ENCODE measurements around the gene PTBP1. TPM values are rescaled to one million over a fixed set of nuclear protein-coding genes. Genes with fewer than 3 reads are reported as not detected.
A peak's percentile ranks its signal among the peaks of the same experiment; 100 is the strongest.

PTBP1 gene
- total and polyA plus RNA-seq, 2 of the 13 experiments (the other 11 are each of a cell fraction or from before 2014, with no cell fraction given) = 195 to 288 TPM

DNA sequence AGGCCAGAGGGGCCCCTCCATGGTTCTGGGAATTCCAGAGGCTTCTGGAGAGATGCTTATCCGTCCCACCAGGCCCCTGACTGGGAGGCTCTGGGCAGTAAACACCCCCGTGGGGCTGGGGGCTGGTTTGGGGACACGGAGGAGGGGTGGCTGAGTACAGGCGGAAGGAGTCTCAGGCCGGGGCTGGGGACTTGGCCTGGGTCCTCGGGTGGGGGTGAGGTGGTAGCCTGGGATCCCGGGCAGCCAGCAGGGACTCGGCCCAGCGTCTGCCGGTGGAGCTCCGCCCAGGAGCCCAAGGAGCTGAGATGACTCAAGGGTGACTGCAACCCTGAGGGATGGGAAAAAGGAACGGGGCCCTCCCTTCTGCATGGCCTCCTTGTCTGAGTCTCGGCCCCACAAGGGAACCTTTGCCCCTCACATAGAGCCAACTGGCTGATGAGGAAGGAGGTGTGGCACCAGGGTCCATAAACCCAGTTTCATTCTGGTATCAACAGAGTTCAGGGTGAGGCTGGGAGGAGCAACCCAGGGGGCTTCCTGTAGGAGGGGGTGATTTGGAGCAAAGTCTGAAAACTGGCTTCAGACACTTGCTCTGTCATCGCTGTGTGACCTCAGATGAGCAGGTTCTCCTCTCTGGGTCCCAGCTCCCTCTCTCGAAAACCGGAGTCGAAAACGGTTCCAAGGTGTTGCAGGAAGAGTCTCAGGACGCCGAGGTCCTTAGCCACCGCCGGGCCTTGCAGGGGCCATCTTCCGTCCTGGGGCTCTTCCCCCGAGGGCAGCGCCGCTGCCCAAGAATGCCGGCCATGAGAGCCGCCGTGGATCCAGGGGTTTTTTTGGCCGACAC is 45.5 kb upstream of the PTBP1 start (continued):
- TF ChIP-seq ZNF138 (CRISPR knock-in tag; IDR thresholded peaks at IDR 0.05; ENCODE audit: low read depth) (no peak), HNF4A (CRISPR knock-in tag; IDR thresholded peaks at IDR 0.05) (0 out of 2 replicates have a peak, but pooled peaks have one; percentile 48), ZMYM3 (CRISPR knock-in tag; IDR thresholded peaks at IDR 0.05) (peak; percentile 93), GLMP (CRISPR knock-in tag; IDR thresholded peaks at IDR 0.05; ENCODE audit: borderline replicate concordance) (no peak), ZNF282 (IDR thresholded peaks at IDR 0.05; ENCODE audit: partially characterized antibody) (no peak), BHLHE40 (IDR thresholded peaks at IDR 0.05; ENCODE audit: low read length) (no peak), ZNF10 (CRISPR knock-in tag; IDR thresholded peaks at IDR 0.05; ENCODE audit: borderline replicate concordance, low read depth) (no peak), CHD2 (IDR thresholded peaks at IDR 0.05; ENCODE audit: low read depth, low read length) (no peak), ZBTB49 (CRISPR knock-in tag; IDR thresholded peaks at IDR 0.05; ENCODE audit: borderline replicate concordance) (no peak), ZBTB10 (CRISPR knock-in tag; IDR thresholded peaks at IDR 0.05; ENCODE audit: borderline replicate concordance) (no peak), ZNF350 (CRISPR knock-in tag; IDR thresholded peaks at IDR 0.05; ENCODE audit: borderline replicate concordance, low read depth) (no peak), SIN3A (IDR thresholded peaks at IDR 0.05; ENCODE audit: borderline replicate concordance, low read depth, low read length) (no peak), HMGXB4 (CRISPR knock-in tag; IDR thresholded peaks at IDR 0.05; ENCODE audit: borderline replicate concordance in 1 of 2, low read depth in 1 of 2) (no peak), ZBTB25 (CRISPR knock-in tag; IDR thresholded peaks at IDR 0.05) (no peak), ZNF230 (CRISPR knock-in tag; IDR thresholded peaks at IDR 0.05) (no peak), HIVEP1 (CRISPR knock-in tag; IDR thresholded peaks at IDR 0.05) (0 out of 2 replicates have a peak, but pooled peaks have one; percentile 56)
- TF ChIP-seq, protein P1, sequence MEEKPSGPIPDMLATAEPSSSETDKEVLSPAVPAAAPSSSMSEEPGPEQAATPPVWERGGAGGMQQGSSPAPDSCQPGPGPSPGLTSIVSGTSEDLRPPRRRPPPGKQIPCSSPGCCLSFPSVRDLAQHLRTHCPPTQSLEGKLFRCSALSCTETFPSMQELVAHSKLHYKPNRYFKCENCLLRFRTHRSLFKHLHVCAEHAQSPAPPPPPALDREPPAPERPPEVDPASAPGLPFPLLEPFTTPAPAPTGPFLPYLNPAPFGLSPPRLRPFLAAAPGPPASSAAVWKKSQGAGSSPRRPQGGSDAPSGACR (CRISPR knock-in tag; IDR thresholded peaks at IDR 0.05) = no peak
- TF ChIP-seq, protein P2, sequence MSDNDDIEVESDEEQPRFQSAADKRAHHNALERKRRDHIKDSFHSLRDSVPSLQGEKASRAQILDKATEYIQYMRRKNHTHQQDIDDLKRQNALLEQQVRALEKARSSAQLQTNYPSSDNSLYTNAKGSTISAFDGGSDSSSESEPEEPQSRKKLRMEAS (IDR thresholded peaks at IDR 0.05) = 0 out of 2 replicates have a peak, but pooled peaks have one; percentile 26
